Caco-2 (cell line): ENCODE measurements around the gene PRND. TPM values are rescaled to one million over a fixed set of nuclear protein-coding genes. Genes with fewer than 3 reads are reported as not detected.

ENCODE experiments used
- BruUV-seq: library from RNA; stranded (reverse); fragments of 400-500 nt; replicated peaks from 2 replicates; lab custom pipeline; 2021; lab: Mats Ljungman, UMichigan
- CTCF ChIA-PET: fragments of 300-600 bp; sonication (Branson Sonifier 250); formaldehyde crosslinking; loops from one replicate; lab custom pipeline; 2022; ENCODE audit warnings: antibody characterized with exemption; lab: Charles Lee
- POLR2A ChIA-PET: fragments of 300-600 bp; sonication (Branson Sonifier 250); formaldehyde crosslinking; loops from one replicate; lab custom pipeline; 2022; ENCODE audit warnings: antibody characterized with exemption; lab: Charles Lee
- DNase-seq, 2 experiments: peaks; one replicate each; pipeline versions ENCODE4 v3.0.0 to v3.0.0-alpha.2; 2020 to 2022
- H3K27me3 ChIP-seq: replicated peaks from 2 replicates; pipeline ENCODE4 v1.6.0; 2011; ENCODE audit warnings: low read length; ENCODE audit not compliant: control insufficient read depth, insufficient read depth
- H3K36me3 ChIP-seq: 2 replicates; pipeline ENCODE4 v1.5.1; 2011; ENCODE audit warnings: low read length; ENCODE audit not compliant: control insufficient read depth, insufficient read depth
- H3K4me1 ChIP-seq: fragments of 250-450 bp; sonication (Bioruptor Pico); 2 replicates; pipeline ENCODE4 v1.5.1; 2020; ENCODE audit warnings: mild to moderate bottlenecking
- H3K4me3 ChIP-seq: 2 replicates; pipeline ENCODE4 v1.5.1; 2011; ENCODE audit warnings: low read depth, mild to moderate bottlenecking, control low read depth, low read length
- H3K9me3 ChIP-seq: fragments of 250-450 bp; sonication (Bioruptor Pico); 2 replicates; pipeline ENCODE4 v1.5.1; 2020; ENCODE audit warnings: mild to moderate bottlenecking, moderate library complexity
- H3K27ac Mint-ChIP-seq: one replicate; pipeline ENCODE4 v1.8.0; 2022; ENCODE audit warnings: mixed read lengths; ENCODE audit not compliant: unreplicated experiment
- H3K27me3 Mint-ChIP-seq: one replicate; pipeline ENCODE4 v1.8.0; 2022; ENCODE audit warnings: mixed read lengths; ENCODE audit not compliant: insufficient read depth, unreplicated experiment
- H3K36me3 Mint-ChIP-seq: one replicate; pipeline ENCODE4 v1.8.0; 2022; ENCODE audit warnings: mild to moderate bottlenecking, mixed read lengths; ENCODE audit not compliant: insufficient read depth, unreplicated experiment
- H3K4me1 Mint-ChIP-seq: one replicate; pipeline ENCODE4 v1.8.0; 2022; ENCODE audit warnings: low read depth, mixed read lengths; ENCODE audit not compliant: unreplicated experiment
- H3K4me3 Mint-ChIP-seq: one replicate; pipeline ENCODE4 v1.8.0; 2022; ENCODE audit warnings: mild to moderate bottlenecking, moderate library complexity, mixed read lengths; ENCODE audit not compliant: unreplicated experiment
- H3K9me3 Mint-ChIP-seq: one replicate; pipeline ENCODE4 v1.8.0; 2022; ENCODE audit warnings: mixed read lengths; ENCODE audit not compliant: unreplicated experiment
- CTCF ChIP-seq, 2 experiments: fragments of 200-600 bp in 1 of 2; IDR thresholded peaks; 1 replicate in 1 of 2; 2 replicates in 1 of 2; pipeline versions ENCODE4 v1.5.1 to v1.8.0; 2011 to 2022; ENCODE audit warnings: antibody characterized with exemption in 1 of 2, control low read depth in 1 of 2, inconsistent platforms in 1 of 2, low read depth in 1 of 2, low read length in 1 of 2, mild to moderate bottlenecking in 1 of 2, moderate library complexity in 1 of 2; ENCODE audit not compliant: insufficient read depth in 1 of 2, severe bottlenecking in 1 of 2, unreplicated experiment in 1 of 2
- intact Hi-C: fragments of 100-400 bp; cut with micrococcal nuclease; formaldehyde crosslinking; loops from one replicate; pipeline ENCODE4 v1.10.0; 2022; ENCODE audit not compliant: unreplicated experiment
- total RNA-seq: library from RNA; stranded (reverse); gene quantifications from 2 replicates; pipeline ENCODE4 v1.2.3, GENCODE V29; 2022

PRND gene
- total RNA-seq, 1 experiment from 2014 or later: not detected

GRCh38 chr20:4765681-4766080 lies 44.0 kb downstream of the PRND start:
- Mint-ChIP-seq H3K27me3 (peaks cover 10% of the 10 kb centered on the region), H3K9me3 (peaks cover 5% of the 10 kb centered on the region), H3K4me3 (no peak overlapping the region), H3K27ac (no peak overlapping the region), H3K4me1 (no peaks in the 10 kb centered on the region), H3K36me3 (no peaks in the 10 kb centered on the region)
- no peak overlapping the region for H3K4me3 ChIP-seq
- POLR2A ChIA-PET: no interaction called here
- TF ChIP-seq CTCF (IDR thresholded peaks at IDR 0.05; ENCODE audit: insufficient read depth in 1 of 2, low read depth in 1 of 2, low read length in 1 of 2, severe bottlenecking in 1 of 2, unreplicated experiment in 1 of 2): no peak
- H3K9me3 ChIP-seq: no peaks in the 10 kb centered on the region
- DNase-seq: no peak
- intact Hi-C loops: no loop called here
- CTCF ChIA-PET: no interaction called here
- H3K36me3 ChIP-seq: no peaks in the 10 kb centered on the region
- H3K4me1 ChIP-seq: peaks cover 5% of the 10 kb centered on the region; the same call in 1 of the 2 replicates
- no TSS peak for BruUV-seq
- H3K27me3 ChIP-seq: no peaks in the 10 kb centered on the region

GRCh38 chr20:4766631-4767030 lies 44.9 kb downstream of the PRND start:
- H3K4me1 ChIP-seq: no peaks in the 10 kb centered on the region; the same call in 1 of the 2 replicates
- ChIA-PET CTCF (no interaction called here), POLR2A (no interaction called here)
- no peaks in the 10 kb centered on the region for H3K4me1 Mint-ChIP-seq
- intact Hi-C loops: no loop called here
- no peaks in the 10 kb centered on the region for H3K36me3 Mint-ChIP-seq
- H3K9me3 ChIP-seq: peaks cover 6% of the 10 kb centered on the region; the same call in 1 of the 2 replicates
- H3K4me3 Mint-ChIP-seq: no peak overlapping the region
- no peak overlapping the region for H3K4me3 ChIP-seq
- no peaks in the 10 kb centered on the region for H3K27me3 ChIP-seq
- H3K27me3 Mint-ChIP-seq: peaks cover 10% of the 10 kb centered on the region
- no peaks in the 10 kb centered on the region for H3K36me3 ChIP-seq
- H3K27ac Mint-ChIP-seq: no peak overlapping the region
- no TSS peak for BruUV-seq
- H3K9me3 Mint-ChIP-seq: peaks cover 14% of the 10 kb centered on the region
- DNase-seq: no peak
- TF ChIP-seq CTCF (IDR thresholded peaks at IDR 0.05; ENCODE audit: insufficient read depth in 1 of 2, low read depth in 1 of 2, low read length in 1 of 2, severe bottlenecking in 1 of 2, unreplicated experiment in 1 of 2): no peak

- TF ChIP-seq CTCF (IDR thresholded peaks at IDR 0.05; ENCODE audit: insufficient read depth in 1 of 2, low read depth in 1 of 2, low read length in 1 of 2, severe bottlenecking in 1 of 2, unreplicated experiment in 1 of 2): no peak
- H3K27me3 Mint-ChIP-seq: peaks cover 10% of the 10 kb centered on the region
These were observed 45.4 kb downstream of the PRND start for GRCh38 chr20:4767084-4767483.

More at GRCh38 chr20:4767084-4767483, 45.4 kb downstream of the PRND start:
- CTCF ChIA-PET: no interaction called here
- intact Hi-C loops: no loop called here
- Histone ChIP-seq H3K36me3 (no peaks in the 10 kb centered on the region), H3K9me3 (peaks cover 11% of the 10 kb centered on the region), H3K27me3 (no peaks in the 10 kb centered on the region), H3K4me3 (no peak overlapping the region), H3K4me1 (no peaks in the 10 kb centered on the region)
- Mint-ChIP-seq H3K27ac (no peak overlapping the region), H3K4me1 (no peaks in the 10 kb centered on the region), H3K36me3 (no peaks in the 10 kb centered on the region), H3K9me3 (peaks cover 19% of the 10 kb centered on the region), H3K4me3 (no peak overlapping the region)
- no TSS peak for BruUV-seq
- POLR2A ChIA-PET: no interaction called here
- DNase-seq: no peak
